HUES64 (cell line): ENCODE measurements around the gene LYPD6B.

Source experiments
- H3K27ac ChIP-seq: 2 replicates; pipeline ENCODE4 v1.7.0; 2013; ENCODE audit warnings: low read depth, low read length, inconsistent platforms
- H3K27me3 ChIP-seq: 2 replicates; pipeline ENCODE4 v1.6.1; 2013; ENCODE audit warnings: mild to moderate bottlenecking, low read length; ENCODE audit not compliant: insufficient read depth
- H3K36me3 ChIP-seq: 2 replicates; pipeline ENCODE4 v1.6.1; 2013; ENCODE audit warnings: mild to moderate bottlenecking, low read length; ENCODE audit not compliant: insufficient read depth
- H3K4me1 ChIP-seq: 2 replicates; pipeline ENCODE4 v1.6.1; 2013; ENCODE audit warnings: mild to moderate bottlenecking, low read length, moderate library complexity; ENCODE audit not compliant: insufficient read depth
- H3K4me3 ChIP-seq: 2 replicates; pipeline ENCODE4 v1.5.1; 2013; ENCODE audit warnings: mild to moderate bottlenecking, low read length, moderate library complexity
- H3K9ac ChIP-seq: 2 replicates; pipeline ENCODE4 v1.6.1; 2013; ENCODE audit warnings: mild to moderate bottlenecking, low read depth, low read length
- H3K9me3 ChIP-seq: 2 replicates; pipeline ENCODE4 v1.6.1; 2013; ENCODE audit warnings: low read depth, low read length; ENCODE audit not compliant: insufficient read depth
- WGBS: fragments of 150-250, 120-280 bp; methylation state at CpG from one replicate; pipeline ENCODE4 v1.1.7; 2013; ENCODE audit warnings: missing lambda C conversion rate; 5-methylcytosine and 5-hydroxymethylcytosine counted together

The LYPD6B gene

GRCh38 chr2:149167001-149167780, 128.7 kb downstream of the LYPD6B start:
- Histone ChIP-seq H3K9ac (no peak overlapping the region), H3K9me3 (no peaks in the 10 kb centered on the region), H3K4me3 (no peak overlapping the region), H3K27me3 (no peaks in the 10 kb centered on the region), H3K36me3 (no peaks in the 10 kb centered on the region), H3K4me1 (peaks cover 4% of the 10 kb centered on the region; the same call in 1 of the 2 replicates), H3K27ac (no peak overlapping the region)
- 81% methylated on average over 5 of the region's 5 CpGs for WGBS

- no peaks in the 10 kb centered on the region for H3K9me3 ChIP-seq
- H3K27ac ChIP-seq, result no peak overlapping the region
- H3K36me3 ChIP-seq, result no peaks in the 10 kb centered on the region
- 92% methylated on average over 4 of the region's 4 CpGs for WGBS
- no peak overlapping the region for H3K4me3 ChIP-seq
- H3K9ac ChIP-seq, result no peak overlapping the region
- H3K4me1 ChIP-seq, result 0 out of 2 replicates have a peak, but pooled peaks cover 3% of the 10 kb centered on the region
- H3K27me3 ChIP-seq, result no peaks in the 10 kb centered on the region
Observed at GRCh38 chr2:149167941-149168340, 129.4 kb downstream of the LYPD6B start.

- WGBS, result 88% methylated on average over 4 of the region's 4 CpGs
- no peak overlapping the region for H3K4me3 ChIP-seq
- no peaks in the 10 kb centered on the region for H3K4me1 ChIP-seq
- no peaks in the 10 kb centered on the region for H3K36me3 ChIP-seq
- no peaks in the 10 kb centered on the region for H3K9me3 ChIP-seq
- H3K27me3 ChIP-seq, result no peaks in the 10 kb centered on the region
- H3K9ac ChIP-seq, result no peak overlapping the region
- no peak overlapping the region for H3K27ac ChIP-seq
Observed at GRCh38 chr2:149169656-149170055, 131.2 kb downstream of the LYPD6B start.

- Histone ChIP-seq H3K36me3 (no peaks in the 10 kb centered on the region), H3K9me3 (no peaks in the 10 kb centered on the region), H3K4me1 (no peaks in the 10 kb centered on the region), H3K9ac (no peak overlapping the region), H3K27me3 (no peaks in the 10 kb centered on the region), H3K27ac (no peak overlapping the region), H3K4me3 (no peak overlapping the region)
- WGBS, result 100% methylated on average over 1 of the region's 1 CpG
Observed at GRCh38 chr2:149170156-149170555, 131.7 kb downstream of the LYPD6B start.

- Histone ChIP-seq H3K4me1 (no peaks in the 10 kb centered on the region), H3K9ac (no peak overlapping the region), H3K4me3 (no peak overlapping the region), H3K27me3 (no peaks in the 10 kb centered on the region), H3K36me3 (no peaks in the 10 kb centered on the region), H3K9me3 (no peaks in the 10 kb centered on the region), H3K27ac (no peak overlapping the region)
- WGBS, result 70% methylated on average over 3 of the region's 3 CpGs
Observed at GRCh38 chr2:149170911-149171310, 132.4 kb downstream of the LYPD6B start.

- WGBS, result no CpG with 5 or more reads among the region's 3 CpGs
- Histone ChIP-seq H3K36me3 (no peaks in the 10 kb centered on the region), H3K9me3 (no peaks in the 10 kb centered on the region), H3K27me3 (no peaks in the 10 kb centered on the region), H3K4me3 (no peak overlapping the region), H3K4me1 (no peaks in the 10 kb centered on the region), H3K27ac (no peak overlapping the region), H3K9ac (no peak overlapping the region)
Observed at GRCh38 chr2:149173220-149173619, 134.7 kb downstream of the LYPD6B start.

- Histone ChIP-seq H3K27ac (no peak overlapping the region), H3K9me3 (no peaks in the 10 kb centered on the region), H3K36me3 (no peaks in the 10 kb centered on the region), H3K4me1 (no peaks in the 10 kb centered on the region; the same call in 1 of the 2 replicates), H3K9ac (no peak overlapping the region), H3K4me3 (no peak overlapping the region), H3K27me3 (no peaks in the 10 kb centered on the region)
- no CpG with 5 or more reads among the region's 2 CpGs for WGBS
Observed at GRCh38 chr2:149175956-149176355, 137.5 kb downstream of the LYPD6B start.

- 98% methylated on average over 2 of the region's 5 CpGs for WGBS
- Histone ChIP-seq H3K9ac (no peak overlapping the region), H3K27me3 (no peaks in the 10 kb centered on the region), H3K9me3 (no peaks in the 10 kb centered on the region), H3K27ac (no peak overlapping the region), H3K4me3 (no peak overlapping the region), H3K4me1 (no peaks in the 10 kb centered on the region; the same call in 1 of the 2 replicates), H3K36me3 (no peaks in the 10 kb centered on the region)
Observed at GRCh38 chr2:149178612-149179011, 140.1 kb downstream of the LYPD6B start.

GRCh38 chr2:149180226-149180875, 141.9 kb downstream of the LYPD6B start:
- H3K9me3 ChIP-seq, result no peaks in the 10 kb centered on the region
- no peak overlapping the region for H3K9ac ChIP-seq
- H3K36me3 ChIP-seq, result no peaks in the 10 kb centered on the region
- no peaks in the 10 kb centered on the region for H3K27me3 ChIP-seq
- no peak overlapping the region for H3K4me3 ChIP-seq
- no peaks in the 10 kb centered on the region; the same call in 1 of the 2 replicates for H3K4me1 ChIP-seq
- 88% methylated on average over 9 of the region's 9 CpGs for WGBS
- no peak overlapping the region for H3K27ac ChIP-seq

GRCh38 chr2:149183187-149183586, 144.7 kb downstream of the LYPD6B start:
- 95% methylated on average over 1 of the region's 1 CpG for WGBS
- no peaks in the 10 kb centered on the region for H3K27me3 ChIP-seq
- H3K4me3 ChIP-seq, result no peak overlapping the region
- H3K9ac ChIP-seq, result no peak overlapping the region
- H3K27ac ChIP-seq, result no peak overlapping the region
- no peaks in the 10 kb centered on the region for H3K9me3 ChIP-seq
- no peaks in the 10 kb centered on the region for H3K36me3 ChIP-seq
- no peaks in the 10 kb centered on the region; the same call in 1 of the 2 replicates for H3K4me1 ChIP-seq

GRCh38 chr2:149184991-149185390, 146.5 kb downstream of the LYPD6B start:
- no peak overlapping the region for H3K4me3 ChIP-seq
- H3K36me3 ChIP-seq, result no peaks in the 10 kb centered on the region
- H3K27ac ChIP-seq, result no peak overlapping the region
- H3K4me1 ChIP-seq, result no peaks in the 10 kb centered on the region; the same call in 1 of the 2 replicates
- H3K9ac ChIP-seq, result no peak overlapping the region
- H3K27me3 ChIP-seq, result no peaks in the 10 kb centered on the region
- 95% methylated on average over 2 of the region's 2 CpGs for WGBS
- no peaks in the 10 kb centered on the region for H3K9me3 ChIP-seq
